ACC112 (cell line): ENCODE measurements around the gene PLA2G12B.
A peak's percentile ranks its signal among the peaks of the same experiment; 100 is the strongest.

Experiments used
- H2AFZ ChIP-seq: fragments of 200-600 bp; sonication (generic); one replicate; pipeline ENCODE4 v1.6.0; 2017; ENCODE audit warnings: antibody characterized with exemption, low read length; ENCODE audit not compliant: unreplicated experiment
- H3K27ac ChIP-seq: fragments of 200-600 bp; sonication (generic); 2 replicates; pipeline ENCODE4 v1.5.1; 2014; ENCODE audit warnings: low read depth, mild to moderate bottlenecking, antibody characterized with exemption, low read length, moderate library complexity
- H3K27me3 ChIP-seq: fragments of 200-600 bp; sonication (generic); 2 replicates; pipeline ENCODE4 v1.6.1; 2014; ENCODE audit warnings: mild to moderate bottlenecking, antibody characterized with exemption, low read length, moderate library complexity, mixed read lengths; ENCODE audit not compliant: insufficient read depth
- H3K36me3 ChIP-seq: fragments of 200-600 bp; sonication (generic); 2 replicates; pipeline ENCODE4 v1.6.1; 2016; ENCODE audit warnings: mild to moderate bottlenecking, antibody characterized with exemption, low read length, moderate library complexity, mixed read lengths; ENCODE audit not compliant: insufficient read depth
- H3K4me1 ChIP-seq: fragments of 200-600 bp; sonication (generic); one replicate; pipeline ENCODE4 v1.6.1; 2016; ENCODE audit warnings: low read length, mixed read lengths; ENCODE audit not compliant: insufficient read depth, unreplicated experiment, control insufficient read depth
- H3K4me3 ChIP-seq: fragments of 200-600 bp; sonication (generic); 2 replicates; pipeline ENCODE4 v1.5.1; 2014; ENCODE audit warnings: mild to moderate bottlenecking, low read depth, low read length
- H3K79me2 ChIP-seq: fragments of 200-600 bp; sonication (generic); one replicate; pipeline ENCODE4 v1.6.0; 2016; ENCODE audit warnings: low read length; ENCODE audit not compliant: control insufficient read depth, unreplicated experiment, insufficient read depth

PLA2G12B gene

GRCh38 chr10:72979709-72980108, 25.1 kb upstream of the PLA2G12B start:
- Histone ChIP-seq H3K79me2 (no peaks in the 10 kb centered on the region), H3K4me1 (no peaks in the 10 kb centered on the region), H3K27ac (no peak overlapping the region), H3K36me3 (no peaks in the 10 kb centered on the region), H3K27me3 (no peaks in the 10 kb centered on the region), H3K4me3 (no peak overlapping the region), H2AFZ (no peak overlapping the region)

- Histone ChIP-seq H3K4me1 (no peaks in the 10 kb centered on the region), H3K27ac (no peak overlapping the region), H3K79me2 (no peaks in the 10 kb centered on the region), H3K36me3 (no peaks in the 10 kb centered on the region), H3K4me3 (no peak overlapping the region), H2AFZ (no peak overlapping the region), H3K27me3 (no peaks in the 10 kb centered on the region)
Measured at GRCh38 chr10:72976886-72977285, 22.3 kb upstream of the PLA2G12B start.

- H3K27me3 ChIP-seq: no peaks in the 10 kb centered on the region; the same call in 1 of the 2 replicates
- no peak overlapping the region for H3K4me3 ChIP-seq
- no peaks in the 10 kb centered on the region for H3K36me3 ChIP-seq
- no peak overlapping the region for H3K27ac ChIP-seq
- H3K79me2 ChIP-seq: no peaks in the 10 kb centered on the region
- no peak overlapping the region for H2AFZ ChIP-seq
- no peaks in the 10 kb centered on the region for H3K4me1 ChIP-seq
Measured at GRCh38 chr10:72956001-72956400, 1.4 kb upstream of the PLA2G12B start.

DNA sequence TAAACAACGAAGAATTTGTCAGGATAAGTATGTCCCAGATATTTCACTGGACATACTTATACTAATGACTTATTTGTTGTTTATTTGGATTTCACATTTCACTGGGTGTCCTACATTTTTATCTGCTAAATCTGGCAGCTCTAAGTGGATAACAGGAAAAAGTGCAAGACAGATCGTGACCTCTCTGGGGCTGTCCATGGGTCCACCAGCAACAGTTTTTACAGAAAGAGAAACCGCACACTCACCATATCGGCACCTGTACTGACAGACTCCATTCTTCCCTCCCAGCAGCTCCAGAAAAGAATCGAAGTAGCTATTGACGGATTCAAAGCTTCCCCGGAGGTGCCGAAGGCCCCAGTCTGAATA, 393 bp downstream of the PLA2G12B start:
- no peak overlapping the region for H2AFZ ChIP-seq
- no peak overlapping the region for H3K4me3 ChIP-seq
- H3K79me2 ChIP-seq: no peaks in the 10 kb centered on the region
- H3K36me3 ChIP-seq: no peaks in the 10 kb centered on the region
- no peak overlapping the region for H3K27ac ChIP-seq
- H3K27me3 ChIP-seq: no peaks in the 10 kb centered on the region; the same call in 1 of the 2 replicates
- no peaks in the 10 kb centered on the region for H3K4me1 ChIP-seq

DNA sequence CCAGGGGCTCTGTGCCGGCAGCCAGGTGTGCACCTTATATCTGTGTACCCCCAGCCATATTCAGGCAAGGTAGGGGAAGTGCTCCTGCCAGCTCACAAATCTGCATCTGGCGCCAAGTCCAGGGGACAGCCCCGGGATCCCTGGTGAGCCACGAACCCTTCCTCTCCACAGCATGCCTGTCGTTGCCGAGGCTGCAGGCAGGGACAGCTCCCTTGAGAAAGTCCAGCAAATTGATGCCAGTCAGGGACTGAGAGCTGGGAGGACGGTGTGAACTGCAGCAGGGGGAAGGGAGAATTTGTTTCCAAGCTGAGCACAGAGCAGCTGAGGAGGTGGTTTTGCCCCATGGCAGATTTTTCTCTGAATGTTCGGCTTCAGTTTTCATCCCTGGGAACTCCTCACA, 919 bp downstream of the PLA2G12B start:
- peak overlapping the region; percentile 3 for H2AFZ ChIP-seq
- H3K27ac ChIP-seq: no peak overlapping the region
- no peaks in the 10 kb centered on the region; the same call in 1 of the 2 replicates for H3K27me3 ChIP-seq
- H3K36me3 ChIP-seq: no peaks in the 10 kb centered on the region
- H3K4me1 ChIP-seq: no peaks in the 10 kb centered on the region
- H3K79me2 ChIP-seq: no peaks in the 10 kb centered on the region
- H3K4me3 ChIP-seq: no peak overlapping the region

GRCh38 chr10:72952642-72953158, 1.9 kb downstream of the PLA2G12B start:
- Histone ChIP-seq H3K4me3 (no peak overlapping the region), H3K27ac (no peak overlapping the region), H3K4me1 (no peaks in the 10 kb centered on the region), H3K36me3 (no peaks in the 10 kb centered on the region), H3K79me2 (no peaks in the 10 kb centered on the region), H2AFZ (no peak overlapping the region), H3K27me3 (no peaks in the 10 kb centered on the region; the same call in 1 of the 2 replicates)

GRCh38 chr10:72952189-72952588, 2.4 kb downstream of the PLA2G12B start:
- H2AFZ ChIP-seq: no peak overlapping the region
- no peaks in the 10 kb centered on the region for H3K79me2 ChIP-seq

DNA sequence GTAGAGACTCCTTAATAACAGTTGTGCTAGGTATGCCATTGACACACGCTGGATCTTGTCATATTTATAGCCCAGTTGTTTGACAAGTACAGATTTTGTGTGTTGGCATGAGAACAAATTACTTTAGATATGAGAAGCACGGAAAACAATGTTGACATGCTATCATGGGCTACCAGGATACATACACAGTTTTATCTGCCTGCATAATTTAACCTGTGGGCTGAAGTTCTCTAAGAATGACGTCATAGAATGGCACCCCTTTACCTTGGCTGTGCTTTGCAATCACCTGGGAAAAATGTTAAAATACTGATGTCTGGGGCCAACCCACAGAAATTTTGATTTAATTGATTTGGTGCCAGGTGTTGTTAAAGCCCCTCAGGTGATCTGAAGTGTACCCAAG, 2.8 kb downstream of the PLA2G12B start:
- Histone ChIP-seq H3K27me3 (no peaks in the 10 kb centered on the region; the same call in 1 of the 2 replicates), H3K36me3 (no peaks in the 10 kb centered on the region), H3K79me2 (no peaks in the 10 kb centered on the region), H3K4me1 (no peaks in the 10 kb centered on the region), H2AFZ (no peak overlapping the region), H3K27ac (no peak overlapping the region), H3K4me3 (no peak overlapping the region)

More at GRCh38 chr10:72952189-72952588, 2.4 kb downstream of the PLA2G12B start:
- no peaks in the 10 kb centered on the region for H3K36me3 ChIP-seq
- no peak overlapping the region for H3K4me3 ChIP-seq
- H3K27ac ChIP-seq: no peak overlapping the region
- no peaks in the 10 kb centered on the region; the same call in 1 of the 2 replicates for H3K27me3 ChIP-seq
- H3K4me1 ChIP-seq: no peaks in the 10 kb centered on the region

GRCh38 chr10:72948762-72949161, 5.8 kb downstream of the PLA2G12B start:
- no peaks in the 10 kb centered on the region for H3K4me1 ChIP-seq
- no peak overlapping the region for H2AFZ ChIP-seq
- H3K79me2 ChIP-seq: no peaks in the 10 kb centered on the region
- peaks cover 9% of the 10 kb centered on the region; the same call in 1 of the 2 replicates for H3K27me3 ChIP-seq
- no peak overlapping the region for H3K27ac ChIP-seq
- no peaks in the 10 kb centered on the region for H3K36me3 ChIP-seq
- no peak overlapping the region for H3K4me3 ChIP-seq

DNA sequence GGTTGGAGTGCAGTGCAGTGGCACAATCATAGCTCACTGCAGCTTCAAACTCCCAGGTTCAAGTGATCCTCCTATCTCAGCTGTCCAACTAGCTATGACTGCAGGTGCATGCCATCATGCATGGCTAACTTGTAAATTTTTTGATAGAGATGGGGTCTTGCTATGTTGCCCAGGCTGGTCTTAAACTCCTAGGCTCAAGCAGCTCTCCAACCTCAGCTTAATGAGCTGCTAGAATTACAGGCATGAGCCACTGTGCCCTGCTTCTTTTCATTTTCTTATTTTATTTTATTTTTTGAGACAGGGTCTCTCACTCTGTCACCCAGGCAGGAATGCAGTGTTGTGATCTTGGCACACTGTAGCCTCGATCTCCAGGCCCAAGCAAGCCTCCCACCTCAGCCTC, 7.6 kb downstream of the PLA2G12B start:
- Histone ChIP-seq H3K27ac (no peak overlapping the region), H3K79me2 (no peaks in the 10 kb centered on the region), H3K4me1 (no peaks in the 10 kb centered on the region), H3K4me3 (no peak overlapping the region), H3K36me3 (no peaks in the 10 kb centered on the region), H3K27me3 (peaks cover 9% of the 10 kb centered on the region; the same call in 1 of the 2 replicates), H2AFZ (no peak overlapping the region)

GRCh38 chr10:72943498-72944234, 10.9 kb downstream of the PLA2G12B start:
- Histone ChIP-seq H2AFZ (no peak overlapping the region), H3K36me3 (no peaks in the 10 kb centered on the region), H3K27me3 (peaks cover 9% of the 10 kb centered on the region; the same call in 1 of the 2 replicates), H3K27ac (no peak overlapping the region), H3K4me3 (no peak overlapping the region), H3K79me2 (no peaks in the 10 kb centered on the region), H3K4me1 (no peaks in the 10 kb centered on the region)
